ENCODE results near the gene GTF2IRD1.

DNA sequence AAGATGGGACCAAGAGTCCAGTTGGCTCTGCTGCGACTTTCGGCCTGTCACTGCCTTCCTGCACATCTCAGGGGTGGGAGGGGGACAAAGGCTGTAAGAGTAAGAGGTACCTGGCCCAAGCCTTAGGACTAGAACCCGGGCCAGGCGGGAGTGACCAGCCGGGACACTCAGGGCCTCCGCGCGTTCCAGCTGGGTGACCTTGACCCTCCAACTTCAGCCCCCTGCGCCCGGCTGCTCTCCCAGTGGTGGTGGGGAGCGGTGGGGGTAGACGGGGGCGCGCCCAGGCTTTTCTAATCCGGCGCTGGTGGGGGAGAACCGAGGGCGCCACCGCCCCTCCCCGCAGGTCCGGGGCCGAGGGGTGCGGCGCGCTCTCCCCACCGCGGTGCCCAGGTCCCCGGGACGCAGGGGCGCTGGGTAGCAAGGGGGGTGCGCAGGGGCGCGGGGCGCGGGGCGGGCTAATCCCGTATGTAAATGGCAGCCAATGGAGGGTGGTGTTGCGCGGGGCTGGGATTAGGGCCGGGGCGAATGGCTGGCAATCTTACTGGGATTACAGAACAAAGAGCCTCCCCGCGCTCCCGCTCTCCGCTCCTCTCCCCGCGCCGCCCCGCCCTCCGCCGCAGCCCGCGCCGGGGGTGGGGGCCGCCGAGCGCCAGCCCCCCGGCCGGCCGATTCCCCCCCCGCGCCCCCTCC, at the start of gene GTF2IRD1:
- TF ChIP-seq, protein P1, sequence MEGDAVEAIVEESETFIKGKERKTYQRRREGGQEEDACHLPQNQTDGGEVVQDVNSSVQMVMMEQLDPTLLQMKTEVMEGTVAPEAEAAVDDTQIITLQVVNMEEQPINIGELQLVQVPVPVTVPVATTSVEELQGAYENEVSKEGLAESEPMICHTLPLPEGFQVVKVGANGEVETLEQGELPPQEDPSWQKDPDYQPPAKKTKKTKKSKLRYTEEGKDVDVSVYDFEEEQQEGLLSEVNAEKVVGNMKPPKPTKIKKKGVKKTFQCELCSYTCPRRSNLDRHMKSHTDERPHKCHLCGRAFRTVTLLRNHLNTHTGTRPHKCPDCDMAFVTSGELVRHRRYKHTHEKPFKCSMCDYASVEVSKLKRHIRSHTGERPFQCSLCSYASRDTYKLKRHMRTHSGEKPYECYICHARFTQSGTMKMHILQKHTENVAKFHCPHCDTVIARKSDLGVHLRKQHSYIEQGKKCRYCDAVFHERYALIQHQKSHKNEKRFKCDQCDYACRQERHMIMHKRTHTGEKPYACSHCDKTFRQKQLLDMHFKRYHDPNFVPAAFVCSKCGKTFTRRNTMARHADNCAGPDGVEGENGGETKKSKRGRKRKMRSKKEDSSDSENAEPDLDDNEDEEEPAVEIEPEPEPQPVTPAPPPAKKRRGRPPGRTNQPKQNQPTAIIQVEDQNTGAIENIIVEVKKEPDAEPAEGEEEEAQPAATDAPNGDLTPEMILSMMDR (IDR thresholded peaks at IDR 0.05): no peak
- TF ChIP-seq POLR2A (IDR thresholded peaks at IDR 0.05): no peak

Data from Peyer's patch (tissue), 4 donors.